ENCODE data around the gene APC. TPM values are rescaled to one million over a fixed set of nuclear protein-coding genes. Genes with fewer than 3 reads are reported as not detected.

The APC gene
- total RNA-seq, 2 donors from 2014 or later: 36.0 to 36.8 TPM

GRCh38 chr5:112738191-112738560, 491 bp downstream of the APC start:
- Histone ChIP-seq H3K27me3 (no peaks in the 10 kb centered on the region), H3K9ac (ENCODE audit: low read depth in 2 of 2, low read length in 2 of 2) (peak overlapping the region; percentile 41 to 59), H3K4me1 (peaks cover 2% of the 10 kb centered on the region), H3K27ac (no peak overlapping the region), H3K4me3 (peak overlapping the region; percentile 48), H3K36me3 (no peaks in the 10 kb centered on the region), H3K9me3 (no peaks in the 10 kb centered on the region)
- intact Hi-C loops (cut with DNase I): no loop called here
- no peak for TF ChIP-seq CTCF (IDR thresholded peaks at IDR 0.05)
- no peak for DNase-seq

GRCh38 chr5:112742424-112742823, 4.7 kb downstream of the APC start:
- H3K27me3 ChIP-seq: no peaks in the 10 kb centered on the region
- no peaks in the 10 kb centered on the region for H3K36me3 ChIP-seq
- intact Hi-C loops (cut with DNase I): no loop called here
- TF ChIP-seq CTCF (IDR thresholded peaks at IDR 0.05): no peak
- H3K27ac ChIP-seq: no peak overlapping the region
- no peak overlapping the region for H3K4me3 ChIP-seq
- H3K4me1 ChIP-seq: peaks cover 2% of the 10 kb centered on the region
- no peak for DNase-seq
- H3K9me3 ChIP-seq: no peaks in the 10 kb centered on the region
- no peak overlapping the region for H3K9ac ChIP-seq (ENCODE audit: low read depth in 2 of 2, low read length in 2 of 2)

- no peak overlapping the region for H3K27ac ChIP-seq
- H3K4me3 ChIP-seq: no peak overlapping the region
- no peaks in the 10 kb centered on the region for H3K36me3 ChIP-seq
- DNase-seq: no peak
- no peaks in the 10 kb centered on the region for H3K9me3 ChIP-seq
- no peaks in the 10 kb centered on the region for H3K4me1 ChIP-seq
- no peak for TF ChIP-seq CTCF (IDR thresholded peaks at IDR 0.05)
- intact Hi-C loops (cut with DNase I): no loop called here
- no peak overlapping the region for H3K9ac ChIP-seq (ENCODE audit: low read depth in 2 of 2, low read length in 2 of 2)
- H3K27me3 ChIP-seq: no peaks in the 10 kb centered on the region
Observed at GRCh38 chr5:112743631-112744030, 5.9 kb downstream of the APC start.

GRCh38 chr5:112752335-112752734, 14.7 kb downstream of the APC start:
- intact Hi-C loops (cut with DNase I): no loop called here
- no peak for DNase-seq
- H3K9me3 ChIP-seq: no peaks in the 10 kb centered on the region
- H3K4me3 ChIP-seq: no peak overlapping the region
- no peaks in the 10 kb centered on the region for H3K4me1 ChIP-seq
- TF ChIP-seq CTCF (IDR thresholded peaks at IDR 0.05): no peak
- no peaks in the 10 kb centered on the region for H3K36me3 ChIP-seq
- H3K27ac ChIP-seq: no peak overlapping the region
- H3K9ac ChIP-seq (ENCODE audit: low read depth in 2 of 2, low read length in 2 of 2): no peak overlapping the region
- no peaks in the 10 kb centered on the region for H3K27me3 ChIP-seq

- DNase-seq: no peak
- no peaks in the 10 kb centered on the region for H3K4me1 ChIP-seq
- no peak overlapping the region for H3K4me3 ChIP-seq
- H3K9me3 ChIP-seq: no peaks in the 10 kb centered on the region
- intact Hi-C loops (cut with DNase I): loop anchor here (5.0 kb wide), 1 partner anchor 63 kb away; no protein-coding TSS in a partner anchor
- no peaks in the 10 kb centered on the region for H3K36me3 ChIP-seq
- no peak for TF ChIP-seq CTCF (IDR thresholded peaks at IDR 0.05)
- no peak overlapping the region for H3K27ac ChIP-seq
- no peaks in the 10 kb centered on the region for H3K27me3 ChIP-seq
- H3K9ac ChIP-seq (ENCODE audit: low read depth in 2 of 2, low read length in 2 of 2): no peak overlapping the region
Observed at GRCh38 chr5:112755703-112756102, 18.0 kb downstream of the APC start.

Measured in colonic mucosa (tissue), 4 donors.